HG03097 (cell line): ENCODE measurements around the gene FOXE1.

ENCODE experiments used
- ATAC-seq: cut with Tn5 transposase; IDR thresholded peaks from one replicate; pipeline ENCODE4 v1.9.1; 2021; ENCODE audit not compliant: unreplicated experiment, low FRiP score

FOXE1 gene

GRCh38 chr9:97853056-97853843, at the start of gene FOXE1:
Gene FOXE1 (plus strand): TSS chr9:97853226. CDS start chr9:97853915, 689 bp downstream.
- ATAC-seq = no peak

GRCh38 chr9:97804059-97804365, 49.0 kb upstream of the FOXE1 start:
- ATAC-seq = no peak

- no peak for ATAC-seq
These were observed 46.3 kb upstream of the FOXE1 start for GRCh38 chr9:97806721-97807120.

- ATAC-seq = no peak
These were observed 45.3 kb upstream of the FOXE1 start for GRCh38 chr9:97807681-97808080.

DNA sequence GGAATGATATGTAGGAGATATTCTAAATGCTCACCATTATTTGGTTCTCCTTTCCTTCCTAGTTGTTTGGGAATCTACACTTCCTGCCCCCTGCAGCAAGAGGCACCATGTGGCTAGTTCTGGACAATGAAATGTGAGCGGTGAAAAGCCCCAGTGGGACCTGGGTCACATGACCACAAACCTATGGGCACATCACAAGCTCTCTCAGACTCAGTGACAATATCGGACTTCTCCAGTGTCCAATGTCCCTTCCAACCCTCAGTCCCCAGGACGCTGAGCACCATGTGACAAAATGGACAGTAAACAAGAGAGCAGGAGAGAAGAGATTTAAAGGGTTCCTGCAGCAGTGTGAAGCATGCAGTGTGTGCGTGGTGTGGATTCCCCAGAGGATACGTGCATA, 44.6 kb upstream of the FOXE1 start:
- ATAC-seq = no peak

DNA sequence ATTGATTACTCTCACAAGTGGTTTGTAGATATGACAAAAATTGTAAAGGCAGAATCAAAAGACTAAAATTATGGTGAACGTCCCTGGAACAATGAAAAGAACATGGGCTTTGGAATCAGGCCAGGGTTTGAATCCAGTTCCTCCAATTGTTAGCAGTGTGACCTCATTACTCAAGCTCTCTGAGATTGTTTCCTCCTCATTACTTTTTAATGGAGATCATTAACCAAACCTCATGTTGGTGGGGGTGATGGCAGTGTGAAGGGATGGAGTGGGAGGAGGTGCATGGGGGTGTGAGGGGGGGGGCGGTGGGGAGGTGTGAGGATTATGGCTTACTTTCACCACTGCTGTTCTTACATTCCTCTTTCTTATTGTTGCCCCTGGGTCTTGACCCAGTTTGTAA, 44.1 kb upstream of the FOXE1 start:
- ATAC-seq = no peak

GRCh38 chr9:97809666-97810344, 43.2 kb upstream of the FOXE1 start:
- no peak for ATAC-seq

- ATAC-seq = no peak
These were observed 41.3 kb upstream of the FOXE1 start for GRCh38 chr9:97811533-97812246.

- ATAC-seq = no peak
These were observed 40.8 kb upstream of the FOXE1 start for GRCh38 chr9:97812247-97812543.

DNA sequence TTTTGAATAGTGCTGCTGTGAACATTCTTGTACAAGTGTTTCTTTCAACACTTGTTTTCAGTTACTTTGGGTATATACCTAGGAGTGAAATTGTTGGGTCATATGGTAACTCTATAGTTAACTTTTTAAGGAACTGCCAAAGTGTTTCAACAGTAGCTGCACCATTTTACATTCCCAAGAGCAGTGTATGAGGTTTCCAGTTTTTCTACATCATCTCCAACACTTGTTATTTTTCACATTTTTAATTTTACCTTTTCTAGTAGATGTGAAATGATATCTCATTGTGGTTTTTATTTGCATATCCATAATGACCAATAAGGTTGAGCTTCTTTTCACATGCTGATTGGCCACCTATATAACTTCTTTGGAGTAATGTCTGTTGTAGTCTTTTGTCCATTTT, 40.0 kb upstream of the FOXE1 start:
- no peak for ATAC-seq

GRCh38 chr9:97819735-97820134, 33.3 kb upstream of the FOXE1 start:
- ATAC-seq = no peak

GRCh38 chr9:97820373-97820772, 32.7 kb upstream of the FOXE1 start:
- no peak for ATAC-seq

DNA sequence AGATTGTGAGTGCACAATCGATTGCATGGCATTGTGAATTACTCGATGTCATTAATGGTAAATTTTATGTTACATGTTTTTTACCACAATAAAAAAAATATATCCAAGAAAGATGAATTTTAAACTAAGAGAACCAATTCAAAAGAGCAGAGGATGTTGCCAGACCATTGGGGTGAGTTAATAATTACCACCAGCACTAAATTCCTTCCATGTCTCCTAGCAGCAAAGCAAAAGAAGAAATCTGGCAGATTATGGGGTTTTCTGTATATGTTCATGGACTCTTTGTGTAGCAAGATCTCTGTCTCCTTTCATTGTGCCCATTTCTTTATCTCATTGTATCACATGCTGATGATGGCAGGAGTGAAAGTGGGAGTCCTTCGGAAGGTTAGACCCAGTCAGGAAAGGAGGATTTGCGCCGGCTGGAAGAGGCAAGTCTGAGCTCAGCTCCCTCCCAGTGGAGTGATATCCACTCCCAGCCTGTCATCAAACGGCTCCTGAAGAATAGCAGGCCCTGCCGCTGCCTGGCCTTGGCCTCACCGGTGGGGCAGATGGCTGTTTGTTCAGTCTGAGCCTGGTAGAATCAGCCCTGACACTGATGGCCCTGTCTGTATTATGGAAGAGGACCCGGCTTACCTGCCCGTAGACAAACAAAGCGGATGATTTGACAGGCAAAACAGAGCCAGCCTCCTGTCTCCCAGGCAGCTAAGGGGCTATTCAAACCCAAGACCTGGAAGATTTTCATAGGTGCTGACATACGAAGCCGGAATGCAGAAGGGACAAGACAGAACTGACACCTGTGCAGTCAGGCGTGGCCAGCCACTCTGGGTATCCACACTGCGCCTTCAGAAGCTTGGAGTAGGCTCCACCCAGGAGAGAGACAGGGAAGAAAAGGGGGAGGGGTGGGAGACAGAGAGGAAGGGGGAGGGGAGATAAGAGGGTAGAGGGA, 21.9 kb upstream of the FOXE1 start:
- ATAC-seq = no peak

- no peak for ATAC-seq
These were observed 21.0 kb upstream of the FOXE1 start for GRCh38 chr9:97831843-97832636.

- no peak for ATAC-seq
These were observed 12.5 kb upstream of the FOXE1 start for GRCh38 chr9:97840521-97840920.

DNA sequence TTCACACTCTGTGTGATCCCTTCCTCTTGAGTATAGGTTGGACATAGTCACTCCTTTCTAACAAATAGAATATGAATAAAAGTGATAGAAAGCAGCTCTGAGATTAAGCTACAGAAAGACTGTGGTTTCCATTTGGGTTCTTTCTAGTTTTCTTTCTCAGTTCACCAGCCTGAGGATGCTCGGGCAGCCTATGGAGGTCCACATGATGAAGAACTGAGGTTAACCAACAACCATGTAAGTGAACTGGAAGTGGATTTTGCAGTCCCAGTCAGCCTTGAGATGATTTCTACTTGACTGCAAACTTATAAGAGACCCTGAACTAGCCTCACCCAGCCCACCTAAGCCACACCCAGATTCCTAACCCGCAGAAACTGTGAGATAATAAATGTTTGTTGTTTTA, 10.1 kb upstream of the FOXE1 start:
- no peak for ATAC-seq

- no peak for ATAC-seq
These were observed 7.9 kb upstream of the FOXE1 start for GRCh38 chr9:97845130-97845529.

DNA sequence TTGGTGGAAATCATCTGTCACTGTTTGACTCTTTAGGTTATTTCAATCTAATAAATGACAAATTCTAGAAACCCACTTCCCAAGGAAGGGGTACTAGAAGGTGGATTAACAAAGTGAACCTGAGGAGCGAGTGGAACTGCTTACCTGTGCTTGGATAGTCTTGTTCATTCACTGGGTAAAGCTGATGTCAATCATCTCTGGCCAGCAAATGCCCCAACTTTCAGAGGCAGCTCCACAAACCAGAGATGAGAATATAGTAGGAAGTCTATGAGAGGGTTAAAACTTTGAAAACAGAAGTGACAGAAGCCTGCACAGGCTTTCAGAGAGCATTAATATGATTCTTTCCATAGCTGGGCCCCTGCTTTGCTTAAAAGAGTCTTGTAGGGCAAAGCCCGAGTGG, 7.3 kb upstream of the FOXE1 start:
- ATAC-seq = no peak

GRCh38 chr9:97846347-97846746, 6.7 kb upstream of the FOXE1 start:
- no peak for ATAC-seq
